Measurements from ENCODE around the gene PLEKHG3. TPM values are rescaled to one million over a fixed set of nuclear protein-coding genes. Genes with fewer than 3 reads are reported as not detected.

The PLEKHG3 gene
- total and polyA plus RNA-seq, 2 of the 13 experiments (the other 11 are each of a cell fraction or from before 2014, with no cell fraction given): 7.1 to 9.8 TPM

DNA sequence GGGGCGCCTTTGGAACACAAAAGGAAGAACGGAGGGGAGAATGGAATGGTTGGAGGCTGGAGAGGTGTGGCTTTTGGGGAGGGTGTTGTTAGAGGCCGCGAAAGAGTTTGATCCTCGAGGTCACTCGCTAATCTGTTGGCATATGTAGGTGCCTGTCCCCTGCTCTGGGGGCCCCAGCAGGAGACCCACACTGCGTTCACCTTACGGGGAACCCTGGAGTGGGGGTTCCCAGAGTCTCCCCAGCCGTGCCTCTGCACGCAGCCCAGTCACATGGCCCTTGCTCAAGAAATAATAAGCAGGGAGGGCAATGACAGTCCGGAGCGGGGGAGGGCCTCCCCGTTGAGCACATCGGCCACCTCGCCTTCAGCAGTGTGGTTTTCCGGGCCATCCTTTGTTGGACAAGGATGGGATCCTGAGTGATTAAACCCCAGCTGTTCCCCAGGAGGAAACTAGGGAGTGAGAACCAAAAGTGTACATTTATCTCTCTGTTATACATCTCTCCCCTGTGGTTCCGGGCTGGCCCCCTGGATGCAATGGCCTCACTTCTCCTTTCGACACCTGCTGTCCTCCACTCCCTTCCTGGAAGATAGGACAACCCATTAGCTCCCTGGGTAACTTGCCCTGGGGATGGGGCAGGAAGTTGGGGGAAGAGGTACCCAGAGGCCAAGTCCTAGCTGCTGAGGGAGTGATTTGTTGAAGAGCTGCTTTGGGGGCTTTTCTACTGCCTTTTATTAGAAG is 1.3 kb downstream of the PLEKHG3 start (continued):
- no peak for TF ChIP-seq USF2 (IDR thresholded peaks at IDR 0.05; ENCODE audit: low read depth, low read length)
- peak; percentile 25; the same call in 1 of the 2 replicates for TF ChIP-seq USF2 (CRISPR knock-in tag; IDR thresholded peaks at IDR 0.05; ENCODE audit: borderline replicate concordance)
- no peak for TF ChIP-seq SATB2 (CRISPR knock-in tag; IDR thresholded peaks at IDR 0.05)
- TF ChIP-seq, protein P1, sequence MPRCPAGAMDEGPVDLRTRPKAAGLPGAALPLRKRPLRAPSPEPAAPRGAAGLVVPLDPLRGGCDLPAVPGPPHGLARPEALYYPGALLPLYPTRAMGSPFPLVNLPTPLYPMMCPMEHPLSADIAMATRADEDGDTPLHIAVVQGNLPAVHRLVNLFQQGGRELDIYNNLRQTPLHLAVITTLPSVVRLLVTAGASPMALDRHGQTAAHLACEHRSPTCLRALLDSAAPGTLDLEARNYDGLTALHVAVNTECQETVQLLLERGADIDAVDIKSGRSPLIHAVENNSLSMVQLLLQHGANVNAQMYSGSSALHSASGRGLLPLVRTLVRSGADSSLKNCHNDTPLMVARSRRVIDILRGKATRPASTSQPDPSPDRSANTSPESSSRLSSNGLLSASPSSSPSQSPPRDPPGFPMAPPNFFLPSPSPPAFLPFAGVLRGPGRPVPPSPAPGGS (CRISPR knock-in tag; IDR thresholded peaks at IDR 0.05): no peak
- 0 out of 2 replicates have a peak, but pooled peaks have one; percentile 10 for TF ChIP-seq ZNF230 (CRISPR knock-in tag; IDR thresholded peaks at IDR 0.05)
- TF ChIP-seq ZNF274 (CRISPR knock-in tag; IDR thresholded peaks at IDR 0.05): 0 out of 2 replicates have a peak, but pooled peaks have one; percentile 15

GRCh38 chr14:64706119-64706592 is 1.9 kb downstream of the PLEKHG3 start:
- H3K4me3 ChIP-seq (replicated peaks in 1 of 3; ENCODE audit: insufficient read depth in 1 of 3, low read depth in 2 of 3, low read length in 3 of 3): peak overlapping the region; percentile 63 to 79 (median 73); a peak in 5 of 6 replicates
- H3K79me2 ChIP-seq (ENCODE audit: insufficient read depth, low read length): peaks cover 22% of the 10 kb centered on the region
- intact Hi-C loops (cut with micrococcal nuclease; ENCODE audit: unreplicated experiment): loop anchor here (10.0 kb wide), 1 partner anchor 229 kb away; no protein-coding TSS in a partner anchor
- CTCF ChIA-PET (ENCODE audit: low intra/inter-chr PET ratio, low total read pairs): no interaction called here
- H3K4me2 ChIP-seq (ENCODE audit: low read depth, low read length): peak overlapping the region; percentile 94
- FAIRE-seq (no peak), DNase-seq (ENCODE audit: low spot score) (no peak), ATAC-seq (no peak; the same call in 2 of the 3 replicates)
- BruUV-seq (replicated peaks): no TSS peak
- TF ChIP-seq ZNF577 (CRISPR knock-in tag; IDR thresholded peaks at IDR 0.05; ENCODE audit: borderline replicate concordance, low read depth) (no peak), MAZ (IDR thresholded peaks at IDR 0.05; ENCODE audit: borderline replicate concordance, low read depth, low read length) (no peak), MAZ (CRISPR knock-in tag; IDR thresholded peaks at IDR 0.05; ENCODE audit: low read depth) (0 out of 2 replicates have a peak, but pooled peaks have one; percentile 0), POLR2A (IDR thresholded peaks at IDR 0.05; ENCODE audit: insufficient read depth in 1 of 2, low read depth in 2 of 2, low read length in 2 of 2) (no peak), THAP7 (CRISPR knock-in tag; IDR thresholded peaks at IDR 0.05) (0 out of 2 replicates have a peak, but pooled peaks have one; percentile 22)
- TF ChIP-seq, protein P2, sequence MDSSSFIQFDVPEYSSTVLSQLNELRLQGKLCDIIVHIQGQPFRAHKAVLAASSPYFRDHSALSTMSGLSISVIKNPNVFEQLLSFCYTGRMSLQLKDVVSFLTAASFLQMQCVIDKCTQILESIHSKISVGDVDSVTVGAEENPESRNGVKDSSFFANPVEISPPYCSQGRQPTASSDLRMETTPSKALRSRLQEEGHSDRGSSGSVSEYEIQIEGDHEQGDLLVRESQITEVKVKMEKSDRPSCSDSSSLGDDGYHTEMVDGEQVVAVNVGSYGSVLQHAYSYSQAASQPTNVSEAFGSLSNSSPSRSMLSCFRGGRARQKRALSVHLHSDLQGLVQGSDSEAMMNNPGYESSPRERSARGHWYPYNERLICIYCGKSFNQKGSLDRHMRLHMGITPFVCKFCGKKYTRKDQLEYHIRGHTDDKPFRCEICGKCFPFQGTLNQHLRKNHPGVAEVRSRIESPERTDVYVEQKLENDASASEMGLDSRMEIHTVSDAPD (CRISPR knock-in tag; IDR thresholded peaks at IDR 0.05): peak; percentile 0; the same call in 1 of the 2 replicates
- TF ChIP-seq, protein P3, sequence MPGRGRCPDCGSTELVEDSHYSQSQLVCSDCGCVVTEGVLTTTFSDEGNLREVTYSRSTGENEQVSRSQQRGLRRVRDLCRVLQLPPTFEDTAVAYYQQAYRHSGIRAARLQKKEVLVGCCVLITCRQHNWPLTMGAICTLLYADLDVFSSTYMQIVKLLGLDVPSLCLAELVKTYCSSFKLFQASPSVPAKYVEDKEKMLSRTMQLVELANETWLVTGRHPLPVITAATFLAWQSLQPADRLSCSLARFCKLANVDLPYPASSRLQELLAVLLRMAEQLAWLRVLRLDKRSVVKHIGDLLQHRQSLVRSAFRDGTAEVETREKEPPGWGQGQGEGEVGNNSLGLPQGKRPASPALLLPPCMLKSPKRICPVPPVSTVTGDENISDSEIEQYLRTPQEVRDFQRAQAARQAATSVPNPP (CRISPR knock-in tag; IDR thresholded peaks at IDR 0.05): 0 out of 2 replicates have a peak, but pooled peaks have one; percentile 49
- H3K36me3 ChIP-seq (replicated peaks in 1 of 2; ENCODE audit: control insufficient read depth in 1 of 2, insufficient read depth in 2 of 2, low read length in 2 of 2): peaks cover 0 to 4% of the 10 kb centered on the region in 2 experiments; a peak in 1 of 5 replicates
- H3K27ac ChIP-seq (ENCODE audit: extremely low read length, insufficient read depth, low read length): peak overlapping the region; percentile 70
- WGBS (ENCODE audit: low lambda C conversion rate): 5% methylated on average over 3 of the region's 4 CpGs
- H4K20me1 ChIP-seq (ENCODE audit: insufficient read depth, low read length): no peaks in the 10 kb centered on the region
- no peaks in the 10 kb centered on the region for H3K9me3 ChIP-seq (ENCODE audit: low read length)
- H2AFZ ChIP-seq (ENCODE audit: low read length): no peak overlapping the region
- POLR2A ChIA-PET: interaction anchor here (0.9 to 2.6 kb wide), 10 partner anchors 14 to 236 kb away, joined by 3 to 14 read pairs (median 4); partner anchors contain the start of genes GPX2 and ZBTB1
- no peak overlapping the region; the same call in 1 of the 2 replicates for H3K9ac ChIP-seq (ENCODE audit: insufficient read depth, low read depth, low read length)
- peaks cover 0 to 24% of the 10 kb centered on the region in 2 experiments; a peak in 4 of 5 replicates for H3K27me3 ChIP-seq (ENCODE audit: control insufficient read depth in 1 of 2, insufficient read depth in 2 of 2, low read length in 2 of 2)
- in situ Hi-C loops (cut with HindIII; ENCODE audit: extremely low pct_ligation_motif_present, low pct_unique_long_range_greater_than_20kb): no loop called here
- peaks cover 60% of the 10 kb centered on the region for H3K4me1 ChIP-seq (ENCODE audit: insufficient read depth, low read length)
